Measurements from ENCODE around the gene MYRFL. TPM values are rescaled to one million over a fixed set of nuclear protein-coding genes. Genes with fewer than 3 reads are reported as not detected.

MYRFL gene
- total RNA-seq, 1 donor from 2014 or later: 0.13 TPM

GRCh38 chr12:69916544-69917235 is 91.7 kb downstream of the MYRFL start:
- H3K27me3 ChIP-seq (ENCODE audit: control insufficient read depth, insufficient read depth, low read length): no peaks in the 10 kb centered on the region
- TF ChIP-seq, protein P1, sequence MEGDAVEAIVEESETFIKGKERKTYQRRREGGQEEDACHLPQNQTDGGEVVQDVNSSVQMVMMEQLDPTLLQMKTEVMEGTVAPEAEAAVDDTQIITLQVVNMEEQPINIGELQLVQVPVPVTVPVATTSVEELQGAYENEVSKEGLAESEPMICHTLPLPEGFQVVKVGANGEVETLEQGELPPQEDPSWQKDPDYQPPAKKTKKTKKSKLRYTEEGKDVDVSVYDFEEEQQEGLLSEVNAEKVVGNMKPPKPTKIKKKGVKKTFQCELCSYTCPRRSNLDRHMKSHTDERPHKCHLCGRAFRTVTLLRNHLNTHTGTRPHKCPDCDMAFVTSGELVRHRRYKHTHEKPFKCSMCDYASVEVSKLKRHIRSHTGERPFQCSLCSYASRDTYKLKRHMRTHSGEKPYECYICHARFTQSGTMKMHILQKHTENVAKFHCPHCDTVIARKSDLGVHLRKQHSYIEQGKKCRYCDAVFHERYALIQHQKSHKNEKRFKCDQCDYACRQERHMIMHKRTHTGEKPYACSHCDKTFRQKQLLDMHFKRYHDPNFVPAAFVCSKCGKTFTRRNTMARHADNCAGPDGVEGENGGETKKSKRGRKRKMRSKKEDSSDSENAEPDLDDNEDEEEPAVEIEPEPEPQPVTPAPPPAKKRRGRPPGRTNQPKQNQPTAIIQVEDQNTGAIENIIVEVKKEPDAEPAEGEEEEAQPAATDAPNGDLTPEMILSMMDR (IDR thresholded peaks at IDR 0.05; ENCODE audit: insufficient read depth, low read length, poor library complexity, severe bottlenecking): no peak
- no peaks in the 10 kb centered on the region for H3K36me3 ChIP-seq (ENCODE audit: control insufficient read depth, insufficient read depth, low read length)

DNA sequence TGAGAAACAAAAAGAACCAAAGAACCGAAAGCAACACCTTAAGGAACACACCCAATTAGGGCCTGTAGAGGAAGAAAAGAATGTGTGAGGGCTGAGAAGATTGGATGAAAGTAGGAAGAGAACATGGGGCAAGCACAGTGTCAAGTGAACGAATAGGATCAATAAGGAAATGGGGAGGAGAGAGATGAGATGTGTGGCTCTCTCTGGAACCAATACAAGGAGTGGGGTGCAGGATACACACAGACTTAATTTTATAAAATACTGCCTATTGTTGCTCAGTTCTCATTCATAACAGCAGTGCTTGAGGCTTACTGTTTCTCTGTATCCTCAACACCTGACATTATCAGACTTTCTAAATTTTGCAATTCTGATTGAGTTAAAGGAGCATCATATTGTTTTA is 93.3 kb downstream of the MYRFL start:
- TF ChIP-seq, protein P1 (IDR thresholded peaks at IDR 0.05; ENCODE audit: insufficient read depth, low read length, poor library complexity, severe bottlenecking): no peak
- H3K27me3 ChIP-seq (ENCODE audit: control insufficient read depth, insufficient read depth, low read length): no peaks in the 10 kb centered on the region
- DNase-seq (ENCODE audit: low read depth): no peak
- H3K4me3 ChIP-seq (ENCODE audit: low read depth, low read length): no peak overlapping the region
- H3K36me3 ChIP-seq (ENCODE audit: control insufficient read depth, insufficient read depth, low read length): no peaks in the 10 kb centered on the region

More at GRCh38 chr12:69916544-69917235, 91.7 kb downstream of the MYRFL start:
- H3K4me3 ChIP-seq (ENCODE audit: low read depth, low read length): no peak overlapping the region
- no peak for DNase-seq (ENCODE audit: low read depth)

DNA sequence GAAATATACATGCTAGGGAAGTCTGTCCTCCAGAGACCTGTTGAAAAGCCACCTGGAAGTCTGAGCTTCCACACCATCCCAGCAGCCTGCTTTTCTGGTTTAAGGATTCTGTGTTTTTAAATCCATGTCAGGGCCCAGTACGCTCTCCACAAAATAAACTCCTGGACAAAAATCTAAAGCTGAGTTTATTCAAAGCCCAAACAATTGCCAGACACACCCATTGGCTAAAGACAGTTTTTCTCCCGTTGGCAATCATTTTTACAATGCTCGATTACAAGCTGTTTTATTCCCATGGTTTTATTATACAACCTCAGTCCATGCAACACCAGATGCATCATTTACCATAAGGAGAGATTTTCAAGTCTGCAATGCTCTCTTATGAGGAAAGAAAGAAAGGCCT is 94.5 kb downstream of the MYRFL start:
- no peak for DNase-seq (ENCODE audit: low read depth)
- no peaks in the 10 kb centered on the region for H3K27me3 ChIP-seq (ENCODE audit: control insufficient read depth, insufficient read depth, low read length)
- no peaks in the 10 kb centered on the region for H3K36me3 ChIP-seq (ENCODE audit: control insufficient read depth, insufficient read depth, low read length)
- TF ChIP-seq, protein P1 (IDR thresholded peaks at IDR 0.05; ENCODE audit: insufficient read depth, low read length, poor library complexity, severe bottlenecking): no peak
- H3K4me3 ChIP-seq (ENCODE audit: low read depth, low read length): no peak overlapping the region

GRCh38 chr12:69921831-69922230 is 96.8 kb downstream of the MYRFL start:
- Histone ChIP-seq H3K27me3 (ENCODE audit: control insufficient read depth, insufficient read depth, low read length) (no peaks in the 10 kb centered on the region), H3K4me3 (ENCODE audit: low read depth, low read length) (no peak overlapping the region), H3K36me3 (ENCODE audit: control insufficient read depth, insufficient read depth, low read length) (no peaks in the 10 kb centered on the region)
- no peak for DNase-seq (ENCODE audit: low read depth)
- TF ChIP-seq, protein P1 (IDR thresholded peaks at IDR 0.05; ENCODE audit: insufficient read depth, low read length, poor library complexity, severe bottlenecking): no peak

GRCh38 chr12:69922999-69923398 is 98.0 kb downstream of the MYRFL start:
- Histone ChIP-seq H3K36me3 (ENCODE audit: control insufficient read depth, insufficient read depth, low read length) (no peaks in the 10 kb centered on the region), H3K27me3 (ENCODE audit: control insufficient read depth, insufficient read depth, low read length) (no peaks in the 10 kb centered on the region), H3K4me3 (ENCODE audit: low read depth, low read length) (no peak overlapping the region)
- TF ChIP-seq, protein P1 (IDR thresholded peaks at IDR 0.05; ENCODE audit: insufficient read depth, low read length, poor library complexity, severe bottlenecking): no peak
- DNase-seq (ENCODE audit: low read depth): no peak

DNA sequence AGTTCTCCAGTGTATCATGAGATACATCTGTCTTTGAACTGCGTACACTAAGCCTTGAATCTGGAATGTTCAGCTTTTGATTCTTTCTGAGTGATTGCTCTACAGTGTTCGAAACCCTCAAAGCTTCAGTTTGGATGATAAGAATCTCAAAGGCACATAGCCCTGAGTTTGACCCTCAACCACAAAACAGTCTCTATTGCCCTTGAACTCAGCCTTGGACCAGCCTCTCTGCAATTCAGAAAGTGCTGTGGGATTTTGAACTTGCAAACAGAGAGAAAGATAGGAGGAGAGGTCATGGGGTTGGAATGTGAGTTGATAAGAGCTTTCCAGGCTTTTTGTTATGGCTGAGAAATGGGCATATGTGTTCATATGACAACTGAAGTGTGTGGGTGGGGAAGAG is 100.3 kb downstream of the MYRFL start:
- Histone ChIP-seq H3K36me3 (ENCODE audit: control insufficient read depth, insufficient read depth, low read length) (no peaks in the 10 kb centered on the region), H3K4me3 (ENCODE audit: low read depth, low read length) (no peak overlapping the region), H3K27me3 (ENCODE audit: control insufficient read depth, insufficient read depth, low read length) (no peaks in the 10 kb centered on the region)
- TF ChIP-seq, protein P1 (IDR thresholded peaks at IDR 0.05; ENCODE audit: insufficient read depth, low read length, poor library complexity, severe bottlenecking): no peak
- no peak for DNase-seq (ENCODE audit: low read depth)

Data from kidney epithelial cell (primary cell).